HFFc6 (cell line): ENCODE measurements around the gene XRN2. TPM values are rescaled to one million over a fixed set of nuclear protein-coding genes. Genes with fewer than 3 reads are reported as not detected.

Experiments used
- DNase-seq: peaks from one replicate; pipeline ENCODE4 v3.0.0-alpha.2; 2018
- H3K27ac Mint-ChIP-seq: 2 replicates; pipeline ENCODE4 v1.8.0; 2020; ENCODE audit warnings: mild to moderate bottlenecking, mixed read lengths
- H3K27me3 Mint-ChIP-seq: 2 replicates; pipeline ENCODE4 v1.8.0; 2021; ENCODE audit warnings: mild to moderate bottlenecking, moderate library complexity, mixed read lengths; ENCODE audit not compliant: insufficient read depth
- H3K36me3 Mint-ChIP-seq: 2 replicates; pipeline ENCODE4 v1.8.0; 2021; ENCODE audit warnings: low read depth, mixed read lengths
- H3K4me1 Mint-ChIP-seq: 2 replicates; pipeline ENCODE4 v1.8.0; 2020; ENCODE audit warnings: low read depth, mixed read lengths
- H3K4me3 Mint-ChIP-seq: 2 replicates; pipeline ENCODE4 v1.8.0; 2020; ENCODE audit warnings: mild to moderate bottlenecking, moderate library complexity, mixed read lengths
- H3K9me3 Mint-ChIP-seq: 2 replicates; pipeline ENCODE4 v1.8.0; 2020; ENCODE audit warnings: mild to moderate bottlenecking, mixed read lengths
- CTCF ChIP-seq: fragments of 200-600 bp; sonication (generic); IDR thresholded peaks from 2 replicates; pipeline ENCODE4 v1.5.0; 2021; ENCODE audit warnings: antibody characterized with exemption, mild to moderate bottlenecking
- total RNA-seq, 6 experiments: library from RNA; stranded (reverse); fragmentation: NEBNext Ultra II Directional; extraction: Animal tissue kit (Norgen Biotek cat#: 25700); gene quantifications; 2 replicates in 1 of 6; 3 replicates in 5 of 6; pipeline ENCODE4 v1.2.3, GENCODE V29; 2021

The XRN2 gene
- total RNA-seq, 6 experiments from 2014 or later: 53.3 to 66.1 (median 60.3) TPM

DNA sequence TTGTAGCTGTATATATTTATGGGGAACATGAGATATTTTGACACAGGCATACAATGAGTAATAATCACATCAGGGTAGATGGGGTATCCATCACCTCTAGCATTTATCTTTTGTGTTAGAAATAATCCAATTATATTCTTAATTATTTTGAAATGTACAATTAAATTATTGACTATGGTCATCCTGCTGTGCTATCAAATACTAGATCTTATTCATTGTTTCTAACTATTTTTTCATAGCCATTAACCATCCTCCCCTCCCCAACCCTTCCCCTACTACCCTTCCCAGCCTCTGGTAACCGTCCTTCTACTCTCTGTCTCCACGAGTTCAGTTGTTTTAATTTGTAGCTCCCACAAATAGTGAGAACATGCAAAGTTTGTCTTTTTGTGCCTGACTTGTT is 65.7 kb downstream of the XRN2 start:
- Mint-ChIP-seq H3K4me1 (0 out of 2 replicates have a peak, but pooled peaks cover 6% of the 10 kb centered on the region), H3K4me3 (no peak overlapping the region), H3K27ac (no peak overlapping the region), H3K27me3 (no peaks in the 10 kb centered on the region), H3K36me3 (peaks cover 16% of the 10 kb centered on the region), H3K9me3 (no peaks in the 10 kb centered on the region)
- TF ChIP-seq CTCF: no peak
- no peak for DNase-seq

DNA sequence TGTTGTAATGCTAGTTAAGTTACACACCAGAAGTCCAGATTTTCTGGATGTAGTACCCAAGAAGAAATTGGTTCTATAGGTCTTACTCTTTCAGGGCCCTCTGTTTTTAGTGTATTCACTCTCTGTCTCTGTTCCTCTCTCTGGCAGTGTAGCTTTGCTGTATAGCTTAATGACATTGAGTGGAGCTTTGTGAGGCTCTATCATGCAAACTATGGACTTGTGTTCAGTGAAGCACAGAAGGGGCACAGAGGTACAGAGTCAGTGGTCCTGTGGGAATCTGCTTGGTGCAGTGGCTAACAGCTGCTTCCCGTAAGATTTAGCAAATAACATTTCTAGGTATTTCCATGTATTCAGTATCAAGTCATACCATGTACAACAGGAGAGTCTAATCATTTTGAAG is 68.1 kb downstream of the XRN2 start:
- H3K36me3 Mint-ChIP-seq: peaks cover 16% of the 10 kb centered on the region
- no peaks in the 10 kb centered on the region for H3K9me3 Mint-ChIP-seq
- no peaks in the 10 kb centered on the region for H3K27me3 Mint-ChIP-seq
- no peak for TF ChIP-seq CTCF
- peaks cover 6% of the 10 kb centered on the region for H3K4me1 Mint-ChIP-seq
- no peak for DNase-seq
- no peak overlapping the region for H3K27ac Mint-ChIP-seq
- no peak overlapping the region for H3K4me3 Mint-ChIP-seq

DNA sequence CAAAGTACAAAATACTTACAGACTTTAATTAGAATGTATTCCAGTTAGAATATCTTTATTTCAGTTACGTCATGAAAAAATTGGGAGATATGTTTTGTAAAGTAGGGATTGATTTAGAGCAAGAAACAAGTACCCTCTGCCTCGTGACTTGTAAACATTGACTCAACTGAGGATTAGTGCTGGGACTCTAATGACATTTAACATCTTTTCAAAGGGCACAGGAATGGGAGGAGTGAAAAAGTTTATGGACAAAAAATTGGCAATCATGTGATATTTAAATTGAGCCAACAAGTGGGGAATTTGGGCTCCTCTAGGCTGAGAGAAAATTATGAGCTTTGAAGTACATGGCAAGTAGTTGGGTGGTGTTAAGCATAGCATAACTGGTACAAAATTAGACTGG is 68.9 kb downstream of the XRN2 start:
- H3K9me3 Mint-ChIP-seq: no peaks in the 10 kb centered on the region
- H3K4me3 Mint-ChIP-seq: no peak overlapping the region
- no peaks in the 10 kb centered on the region for H3K27me3 Mint-ChIP-seq
- DNase-seq: no peak
- H3K36me3 Mint-ChIP-seq: peaks cover 8% of the 10 kb centered on the region
- no peak for TF ChIP-seq CTCF
- H3K4me1 Mint-ChIP-seq: peaks cover 13% of the 10 kb centered on the region
- H3K27ac Mint-ChIP-seq: no peak overlapping the region

DNA sequence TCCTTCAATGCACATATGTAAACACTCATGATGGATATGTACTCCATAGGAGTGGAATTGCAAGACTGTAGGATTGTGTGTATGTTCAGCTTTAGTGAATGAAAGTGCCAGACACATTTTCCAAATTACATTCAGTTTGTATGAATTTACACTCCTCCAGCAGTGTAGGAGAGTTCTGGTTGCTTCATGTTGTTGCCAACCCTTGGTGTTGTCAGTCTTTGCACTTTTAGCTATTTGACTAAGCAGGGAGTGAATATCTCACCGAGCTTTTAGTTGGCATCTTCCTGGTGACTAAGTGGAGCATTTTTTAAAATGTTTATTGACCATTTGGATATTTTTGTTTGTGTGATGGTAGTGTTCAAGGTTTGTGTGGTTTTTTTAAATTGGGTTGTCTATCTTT is 70.3 kb downstream of the XRN2 start:
- H3K4me1 Mint-ChIP-seq: peaks cover 17% of the 10 kb centered on the region
- H3K4me3 Mint-ChIP-seq: no peak overlapping the region
- H3K27me3 Mint-ChIP-seq: no peaks in the 10 kb centered on the region
- H3K9me3 Mint-ChIP-seq: no peaks in the 10 kb centered on the region
- no peak for DNase-seq
- no peak overlapping the region for H3K27ac Mint-ChIP-seq
- no peak for TF ChIP-seq CTCF
- H3K36me3 Mint-ChIP-seq: peaks cover 14% of the 10 kb centered on the region

DNA sequence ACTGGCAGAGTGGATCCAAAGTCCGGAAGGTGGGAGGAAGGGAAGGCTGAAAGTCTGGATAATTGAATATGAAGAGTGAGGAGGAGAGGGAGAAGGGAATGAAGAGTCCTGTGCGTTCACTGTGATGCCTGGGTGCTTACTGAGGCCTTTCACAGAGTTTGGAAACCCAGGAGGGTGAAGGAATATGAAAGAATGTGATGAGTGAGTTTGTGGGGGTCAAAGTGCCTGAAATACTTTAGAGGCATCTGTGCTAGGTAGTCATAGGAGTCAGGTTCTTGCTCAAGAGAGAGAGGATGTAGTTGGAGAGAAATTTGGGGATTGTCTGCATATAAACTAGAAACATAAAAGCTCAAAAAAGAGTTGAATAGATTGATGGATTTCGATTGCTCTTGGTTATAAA is 73.5 kb downstream of the XRN2 start:
- H3K4me1 Mint-ChIP-seq: peaks cover 33% of the 10 kb centered on the region
- peaks cover 9% of the 10 kb centered on the region for H3K36me3 Mint-ChIP-seq
- no peaks in the 10 kb centered on the region for H3K9me3 Mint-ChIP-seq
- H3K27ac Mint-ChIP-seq: peak overlapping the region; percentile 17; the same call in 1 of the 2 replicates
- no peak overlapping the region for H3K4me3 Mint-ChIP-seq
- no peak for DNase-seq
- TF ChIP-seq CTCF: no peak
- no peaks in the 10 kb centered on the region for H3K27me3 Mint-ChIP-seq

DNA sequence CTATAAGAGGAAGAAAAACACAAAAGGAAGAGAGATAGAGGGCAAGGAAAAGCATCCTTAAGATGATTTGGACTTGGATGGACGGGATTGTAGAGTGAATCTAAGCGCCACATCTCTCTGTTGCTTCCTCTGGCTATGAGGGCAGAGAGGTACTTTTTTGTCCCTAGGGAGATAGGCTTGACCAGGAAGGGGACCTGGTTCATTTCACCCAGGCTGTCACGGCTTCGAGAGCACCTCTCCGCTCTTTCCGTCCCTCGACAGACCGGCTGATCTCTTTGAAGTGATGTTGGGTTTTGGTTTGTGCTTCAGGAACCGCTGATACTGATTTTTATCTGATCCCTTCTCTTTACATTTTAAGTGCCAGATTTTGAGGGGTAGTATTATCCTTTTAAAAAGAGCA is 74.6 kb downstream of the XRN2 start:
- Mint-ChIP-seq H3K4me1 (peaks cover 28% of the 10 kb centered on the region), H3K27me3 (no peaks in the 10 kb centered on the region), H3K4me3 (no peak overlapping the region), H3K36me3 (peaks cover 9% of the 10 kb centered on the region), H3K9me3 (no peaks in the 10 kb centered on the region), H3K27ac (no peak overlapping the region)
- no peak for DNase-seq
- TF ChIP-seq CTCF: no peak
